ENCODE data around the gene HSD3B1.

DNA sequence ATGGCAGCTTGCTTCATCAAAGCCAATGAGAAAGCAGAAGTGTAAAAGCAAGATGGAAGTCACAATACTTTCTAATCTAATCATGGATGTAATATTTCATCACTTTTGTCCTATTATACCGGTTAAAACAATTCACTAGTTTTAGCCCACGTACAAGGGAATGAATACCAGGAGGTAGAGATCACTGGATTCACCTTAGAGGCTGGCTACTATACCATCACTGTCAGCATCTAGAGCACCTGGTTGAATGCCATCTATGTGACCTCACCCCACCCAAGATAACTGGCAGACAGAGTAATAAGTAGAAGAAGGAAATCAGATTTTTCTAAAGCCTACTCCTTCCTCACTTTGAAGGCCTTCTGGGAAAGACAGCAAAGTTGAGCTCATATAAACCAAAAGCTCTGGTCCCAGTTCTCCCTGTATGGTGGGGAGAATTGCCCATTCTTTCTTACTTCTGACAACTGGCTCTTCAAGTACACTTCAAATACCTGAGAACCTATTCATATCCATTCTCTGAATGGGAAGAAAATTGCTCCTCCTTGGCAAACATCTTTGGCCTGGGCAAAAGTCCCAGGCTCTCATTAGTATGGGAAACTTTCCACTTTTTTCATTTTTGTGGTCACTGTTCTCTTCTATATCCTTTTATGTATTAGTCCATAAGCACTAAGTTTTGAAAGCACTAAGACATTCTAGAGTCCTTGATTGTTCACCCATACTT lies 24.8 kb downstream of the HSD3B1 start:
- no peak for TF ChIP-seq POLR2A (IDR thresholded peaks at IDR 0.05)
- TF ChIP-seq, protein P1, sequence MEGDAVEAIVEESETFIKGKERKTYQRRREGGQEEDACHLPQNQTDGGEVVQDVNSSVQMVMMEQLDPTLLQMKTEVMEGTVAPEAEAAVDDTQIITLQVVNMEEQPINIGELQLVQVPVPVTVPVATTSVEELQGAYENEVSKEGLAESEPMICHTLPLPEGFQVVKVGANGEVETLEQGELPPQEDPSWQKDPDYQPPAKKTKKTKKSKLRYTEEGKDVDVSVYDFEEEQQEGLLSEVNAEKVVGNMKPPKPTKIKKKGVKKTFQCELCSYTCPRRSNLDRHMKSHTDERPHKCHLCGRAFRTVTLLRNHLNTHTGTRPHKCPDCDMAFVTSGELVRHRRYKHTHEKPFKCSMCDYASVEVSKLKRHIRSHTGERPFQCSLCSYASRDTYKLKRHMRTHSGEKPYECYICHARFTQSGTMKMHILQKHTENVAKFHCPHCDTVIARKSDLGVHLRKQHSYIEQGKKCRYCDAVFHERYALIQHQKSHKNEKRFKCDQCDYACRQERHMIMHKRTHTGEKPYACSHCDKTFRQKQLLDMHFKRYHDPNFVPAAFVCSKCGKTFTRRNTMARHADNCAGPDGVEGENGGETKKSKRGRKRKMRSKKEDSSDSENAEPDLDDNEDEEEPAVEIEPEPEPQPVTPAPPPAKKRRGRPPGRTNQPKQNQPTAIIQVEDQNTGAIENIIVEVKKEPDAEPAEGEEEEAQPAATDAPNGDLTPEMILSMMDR (IDR thresholded peaks at IDR 0.05) = no peak
- TF ChIP-seq EP300 (IDR thresholded peaks at IDR 0.05) = no peak
